ENCODE results near the gene DLAT.
"Not testable (repeated sequence)": the region's sequence is repeated elsewhere in the genome, so short reads cannot be mapped to it uniquely, and the experiment has no call there.

Gene DLAT

GRCh38 chr11:112005422-112006094 lies 19.6 kb upstream of the DLAT start:
- DNase-seq (ENCODE audit: low read depth in 2 of 2): no peak

- not testable (repeated sequence) for DNase-seq (ENCODE audit: low read depth in 2 of 2)
Observed at GRCh38 chr11:112006095-112006441, 19.1 kb upstream of the DLAT start.

- DNase-seq (ENCODE audit: low read depth in 2 of 2): not testable (repeated sequence)
Observed at GRCh38 chr11:112011451-112011850, 13.8 kb upstream of the DLAT start.

- no peak for DNase-seq (ENCODE audit: low read depth in 2 of 2)
Observed at GRCh38 chr11:112012874-112013273, 12.3 kb upstream of the DLAT start.

GRCh38 chr11:112013497-112014164 lies 11.6 kb upstream of the DLAT start:
- no peak for DNase-seq (ENCODE audit: low read depth in 2 of 2)

GRCh38 chr11:112016088-112016764 lies 9.0 kb upstream of the DLAT start:
- no peak for DNase-seq (ENCODE audit: low read depth in 2 of 2)

- no peak for DNase-seq (ENCODE audit: low read depth in 2 of 2)
Observed at GRCh38 chr11:112016765-112017376, 8.3 kb upstream of the DLAT start.

GRCh38 chr11:112017538-112017937 lies 7.7 kb upstream of the DLAT start:
- no peak for DNase-seq (ENCODE audit: low read depth in 2 of 2)

- no peak for DNase-seq (ENCODE audit: low read depth in 2 of 2)
Observed at GRCh38 chr11:112019066-112019465, 6.1 kb upstream of the DLAT start.

- DNase-seq (ENCODE audit: low read depth in 2 of 2): no peak
Observed at GRCh38 chr11:112023104-112023503, 2.1 kb upstream of the DLAT start.

GRCh38 chr11:112024178-112024772 lies 933 bp upstream of the DLAT start:
- no peak for DNase-seq (ENCODE audit: low read depth in 2 of 2)

GRCh38 chr11:112025707-112026106 lies 499 bp downstream of the DLAT start:
- no peak for DNase-seq (ENCODE audit: low read depth in 2 of 2)

GRCh38 chr11:112026784-112027410 lies 1.7 kb downstream of the DLAT start:
- DNase-seq (ENCODE audit: low read depth in 2 of 2): not testable (repeated sequence)

- DNase-seq (ENCODE audit: low read depth in 2 of 2): no peak
Observed at GRCh38 chr11:112029460-112029859, 4.3 kb downstream of the DLAT start.

- DNase-seq (ENCODE audit: low read depth in 2 of 2): no peak
Observed at GRCh38 chr11:112033902-112034301, 8.7 kb downstream of the DLAT start.

GRCh38 chr11:112037527-112037926 lies 12.3 kb downstream of the DLAT start:
- DNase-seq (ENCODE audit: low read depth in 2 of 2): no peak

GRCh38 chr11:112042161-112042960 lies 17.2 kb downstream of the DLAT start:
- DNase-seq (ENCODE audit: low read depth in 2 of 2): no peak

GRCh38 chr11:112042961-112043304 lies 17.7 kb downstream of the DLAT start:
- no peak for DNase-seq (ENCODE audit: low read depth in 2 of 2)

GRCh38 chr11:112044961-112045360 lies 19.8 kb downstream of the DLAT start:
- DNase-seq (ENCODE audit: low read depth in 2 of 2): no peak

GRCh38 chr11:112046647-112047046 lies 21.4 kb downstream of the DLAT start:
- DNase-seq (ENCODE audit: low read depth in 2 of 2): not testable (repeated sequence)

- DNase-seq (ENCODE audit: low read depth in 2 of 2): not testable (repeated sequence)
Observed at GRCh38 chr11:112048256-112048655, 23.0 kb downstream of the DLAT start.
